ENCODE results near the gene DNAJC15. TPM values are rescaled to one million over a fixed set of nuclear protein-coding genes. Genes with fewer than 3 reads are reported as not detected.

The DNAJC15 gene
- total RNA-seq, 1 experiment from 2014 or later, result 12.5 TPM

DNA sequence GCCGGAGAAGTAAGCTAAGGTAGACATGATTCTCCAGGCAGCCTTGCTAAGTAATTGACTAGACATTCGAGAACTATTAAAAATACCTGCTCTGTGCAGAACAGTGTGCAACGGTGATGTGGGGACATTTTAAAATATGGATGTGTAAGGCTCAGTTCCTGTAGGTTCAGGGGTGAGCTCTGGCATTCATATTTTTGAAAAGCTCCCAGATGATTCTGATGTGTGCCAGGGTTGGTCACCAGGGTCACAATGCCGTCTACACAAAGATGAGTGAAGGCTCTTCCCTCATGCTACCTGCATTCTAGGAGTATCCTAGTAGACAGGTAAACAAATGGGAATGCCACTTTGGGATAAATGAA, 30.6 kb upstream of the DNAJC15 start:
- no peak for DNase-seq
- POLR2A ChIA-PET (ENCODE audit: unreplicated experiment), result no interaction called here
- no peak overlapping the region for H3K27ac ChIP-seq (ENCODE audit: low read length)
- H3K27me3 ChIP-seq (ENCODE audit: low read length), result no peaks in the 10 kb centered on the region
- no peaks in the 10 kb centered on the region for H3K36me3 ChIP-seq (ENCODE audit: low read depth, low read length)
- CTCF ChIA-PET, result no interaction called here
- H3K9me2 ChIP-seq (replicated peaks; ENCODE audit: low read length), result no peaks in the 10 kb centered on the region
- TF ChIP-seq, protein P1, sequence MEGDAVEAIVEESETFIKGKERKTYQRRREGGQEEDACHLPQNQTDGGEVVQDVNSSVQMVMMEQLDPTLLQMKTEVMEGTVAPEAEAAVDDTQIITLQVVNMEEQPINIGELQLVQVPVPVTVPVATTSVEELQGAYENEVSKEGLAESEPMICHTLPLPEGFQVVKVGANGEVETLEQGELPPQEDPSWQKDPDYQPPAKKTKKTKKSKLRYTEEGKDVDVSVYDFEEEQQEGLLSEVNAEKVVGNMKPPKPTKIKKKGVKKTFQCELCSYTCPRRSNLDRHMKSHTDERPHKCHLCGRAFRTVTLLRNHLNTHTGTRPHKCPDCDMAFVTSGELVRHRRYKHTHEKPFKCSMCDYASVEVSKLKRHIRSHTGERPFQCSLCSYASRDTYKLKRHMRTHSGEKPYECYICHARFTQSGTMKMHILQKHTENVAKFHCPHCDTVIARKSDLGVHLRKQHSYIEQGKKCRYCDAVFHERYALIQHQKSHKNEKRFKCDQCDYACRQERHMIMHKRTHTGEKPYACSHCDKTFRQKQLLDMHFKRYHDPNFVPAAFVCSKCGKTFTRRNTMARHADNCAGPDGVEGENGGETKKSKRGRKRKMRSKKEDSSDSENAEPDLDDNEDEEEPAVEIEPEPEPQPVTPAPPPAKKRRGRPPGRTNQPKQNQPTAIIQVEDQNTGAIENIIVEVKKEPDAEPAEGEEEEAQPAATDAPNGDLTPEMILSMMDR (conservative IDR thresholded peaks at IDR 0.05; ENCODE audit: low read depth, low read length), result no peak
- TF ChIP-seq EZH2phosphoT487 (IDR thresholded peaks at IDR 0.05; ENCODE audit: borderline replicate concordance, low read length), result no peak
- no peak for TF ChIP-seq EZH2 (IDR thresholded peaks at IDR 0.05; ENCODE audit: low read length, unreplicated experiment)
- ATAC-seq, result no peak
- peak overlapping the region; percentile 77; the same call in 1 of the 2 replicates for H2AFZ ChIP-seq (ENCODE audit: low read length)
- intact Hi-C loops (cut with micrococcal nuclease), result no loop called here
- no peak overlapping the region for H3K9ac ChIP-seq (ENCODE audit: low read length)
- H3K9me3 ChIP-seq (ENCODE audit: low read length), result no peaks in the 10 kb centered on the region
- BruUV-seq (replicated peaks), result no TSS peak
- H3F3A ChIP-seq (ENCODE audit: low read length, unreplicated experiment), result no peaks in the 10 kb centered on the region
- H3K4me3 ChIP-seq (ENCODE audit: low read length), result no peak overlapping the region
- H3K79me2 ChIP-seq (ENCODE audit: low read length), result no peaks in the 10 kb centered on the region
- H3K4me2 ChIP-seq (ENCODE audit: low read length), result 0 out of 2 replicates have a peak overlapping the region, but pooled peaks have one; percentile 70
- no peaks in the 10 kb centered on the region for H4K20me1 ChIP-seq (ENCODE audit: low read length)
- peaks cover 17% of the 10 kb centered on the region for H3K4me1 ChIP-seq (ENCODE audit: insufficient read depth, low read length)

GRCh38 chr13:42994878-42995277, 28.5 kb upstream of the DNAJC15 start:
- Histone ChIP-seq H3K4me2 (ENCODE audit: low read length) (no peak overlapping the region), H3F3A (ENCODE audit: low read length, unreplicated experiment) (no peaks in the 10 kb centered on the region), H3K9me3 (ENCODE audit: low read length) (no peaks in the 10 kb centered on the region), H2AFZ (ENCODE audit: low read length) (no peak overlapping the region), H3K9ac (ENCODE audit: low read length) (no peak overlapping the region), H3K79me2 (ENCODE audit: low read length) (no peaks in the 10 kb centered on the region), H3K4me1 (ENCODE audit: insufficient read depth, low read length) (peaks cover 17% of the 10 kb centered on the region), H3K27me3 (ENCODE audit: low read length) (no peaks in the 10 kb centered on the region), H4K20me1 (ENCODE audit: low read length) (no peaks in the 10 kb centered on the region), H3K36me3 (ENCODE audit: low read depth, low read length) (no peaks in the 10 kb centered on the region), H3K4me3 (ENCODE audit: low read length) (no peak overlapping the region), H3K9me2 (replicated peaks; ENCODE audit: low read length) (no peaks in the 10 kb centered on the region), H3K27ac (ENCODE audit: low read length) (no peak overlapping the region)
- ChIA-PET CTCF (no interaction called here), POLR2A (ENCODE audit: unreplicated experiment) (no interaction called here)
- ATAC-seq, result no peak
- intact Hi-C loops (cut with micrococcal nuclease), result no loop called here
- no peak for DNase-seq
- no TSS peak for BruUV-seq (replicated peaks)
- no peak for TF ChIP-seq EZH2 (IDR thresholded peaks at IDR 0.05; ENCODE audit: low read length, unreplicated experiment)
- TF ChIP-seq, protein P1 (conservative IDR thresholded peaks at IDR 0.05; ENCODE audit: low read depth, low read length), result no peak
- no peak for TF ChIP-seq EZH2phosphoT487 (IDR thresholded peaks at IDR 0.05; ENCODE audit: borderline replicate concordance, low read length)

- Histone ChIP-seq H3K9me3 (ENCODE audit: low read length) (no peaks in the 10 kb centered on the region), H3K9me2 (replicated peaks; ENCODE audit: low read length) (no peaks in the 10 kb centered on the region), H3K4me3 (ENCODE audit: low read length) (no peak overlapping the region), H3K27me3 (ENCODE audit: low read length) (no peaks in the 10 kb centered on the region), H3K27ac (ENCODE audit: low read length) (peak overlapping the region; percentile 17), H3K4me1 (ENCODE audit: insufficient read depth, low read length) (peaks cover 17% of the 10 kb centered on the region), H3K36me3 (ENCODE audit: low read depth, low read length) (no peaks in the 10 kb centered on the region), H4K20me1 (ENCODE audit: low read length) (no peaks in the 10 kb centered on the region), H2AFZ (ENCODE audit: low read length) (no peak overlapping the region), H3F3A (ENCODE audit: low read length, unreplicated experiment) (no peaks in the 10 kb centered on the region), H3K4me2 (ENCODE audit: low read length) (peak overlapping the region; percentile 18), H3K79me2 (ENCODE audit: low read length) (no peaks in the 10 kb centered on the region), H3K9ac (ENCODE audit: low read length) (no peak overlapping the region)
- TF ChIP-seq, protein P1 (conservative IDR thresholded peaks at IDR 0.05; ENCODE audit: low read depth, low read length), result no peak
- TF ChIP-seq EZH2 (IDR thresholded peaks at IDR 0.05; ENCODE audit: low read length, unreplicated experiment), result no peak
- TF ChIP-seq EZH2phosphoT487 (IDR thresholded peaks at IDR 0.05; ENCODE audit: borderline replicate concordance, low read length), result no peak
- DNase-seq, result peak; percentile 87
- intact Hi-C loops (cut with micrococcal nuclease), result no loop called here
- BruUV-seq (replicated peaks), result no TSS peak
- ChIA-PET POLR2A (ENCODE audit: unreplicated experiment) (interaction anchor here (0.6 kb wide), 1 partner anchor 78 kb away, joined by 6 read pairs; no protein-coding TSS in a partner anchor), CTCF (interaction anchor here (0.6 kb wide), 1 partner anchor 58 kb away, joined by 4 read pairs; no protein-coding TSS in a partner anchor)
- ATAC-seq, result peak; percentile 89
These were observed 26.8 kb upstream of the DNAJC15 start for GRCh38 chr13:42996584-42996983.
